Small intestine (tissue), 7 donors: ENCODE results near the gene FAM107B. TPM values are rescaled to one million over a fixed set of nuclear protein-coding genes. Genes with fewer than 3 reads are reported as not detected.

Experiments used
- DNase-seq, 2 donors: peaks; one replicate each; pipeline versions ENCODE4 v3.0.0 to v3.0.0-alpha.2; 2013
- FAIRE-seq: peaks from 2 replicates; lab custom pipeline; 2012; peaks lifted over from hg19 to GRCh38; lab: Jason Lieb, UNC
- H3K27ac ChIP-seq, 3 donors: one replicate each; pipeline ENCODE4 v1.5.1; 2013; ENCODE audit warnings: low read length in 2 of 3, mild to moderate bottlenecking in 2 of 3, control low read depth in 1 of 3, inconsistent platforms in 1 of 3, low read depth in 1 of 3, moderate library complexity in 1 of 3
- H3K27me3 ChIP-seq, 3 donors: one replicate each; pipeline ENCODE4 v1.6.1; 2013; ENCODE audit warnings: low read length in 3 of 3, inconsistent platforms in 1 of 3; ENCODE audit not compliant: control insufficient read depth in 3 of 3, insufficient read depth in 3 of 3
- H3K36me3 ChIP-seq, 3 donors: one replicate each; pipeline ENCODE4 v1.6.1; 2013; ENCODE audit warnings: low read length in 3 of 3, inconsistent platforms in 1 of 3, low read depth in 1 of 3, mild to moderate bottlenecking in 1 of 3, moderate library complexity in 1 of 3; ENCODE audit not compliant: control insufficient read depth in 3 of 3, insufficient read depth in 2 of 3
- H3K4me1 ChIP-seq, 3 donors: one replicate each; pipeline ENCODE4 v1.6.1; 2013; ENCODE audit warnings: low read length in 2 of 3, inconsistent platforms in 1 of 3, low read depth in 1 of 3, mild to moderate bottlenecking in 1 of 3, moderate library complexity in 1 of 3; ENCODE audit not compliant: control insufficient read depth in 3 of 3, insufficient read depth in 2 of 3
- H3K4me3 ChIP-seq, 3 donors: one replicate each; pipeline ENCODE4 v1.5.1; 2013; ENCODE audit warnings: low read length in 3 of 3, control low read depth in 1 of 3, inconsistent platforms in 1 of 3, low read depth in 1 of 3, mild to moderate bottlenecking in 1 of 3, moderate library complexity in 1 of 3
- H3K9me3 ChIP-seq, 2 donors: one replicate each; pipeline ENCODE4 v1.6.1; 2013; ENCODE audit warnings: low read depth in 1 of 2, low read length in 1 of 2; ENCODE audit not compliant: control insufficient read depth in 2 of 2, insufficient read depth in 1 of 2
- WGBS, 3 donors: extraction: QIAGEN DNeasy Blood & Tissue Kit; methylation state at CpG; one replicate each; pipeline ENCODE4 v1.1.7; 2013; 5-methylcytosine and 5-hydroxymethylcytosine counted together
- polyA plus RNA-seq, 4 donors: library from polyadenylated mRNA; stranded (reverse) in 3 of 4; unstranded in 1 of 4; fragments of 200-250 nt in 3 of 4; fragments of 120-200 nt in 1 of 4; gene quantifications; one replicate each; pipeline versions ENCODE4 v1.2.1 to v1.2.3, GENCODE V29; 2013
- donor health status: healthy with polysubstance abuse.
- donor health status: control.
- donor health status: control.
- donor health status: Bipolar disorder and iron deficiency.
- donor health status: healthy.

FAM107B gene
- polyA plus RNA-seq, 4 donors: 33.3 to 50.5 (median 38.7) TPM

GRCh38 chr10:14604181-14605142 is 170.2 kb downstream of the FAM107B start:
- peak overlapping the region; percentile 30 to 73 (median 39) for H3K27ac ChIP-seq
- H3K27me3 ChIP-seq: no peaks in the 10 kb centered on the region
- FAIRE-seq (no peak), DNase-seq (peak; percentile 82 to 85)
- WGBS, 3 donors: 1% methylated on average over 42 to 94 of the region's 94 CpGs
- peaks cover 0 to 16% (median 11%) of the 10 kb centered on the region in 3 donors for H3K4me1 ChIP-seq
- peaks cover 0 to 8% (median 0%) of the 10 kb centered on the region in 3 donors for H3K36me3 ChIP-seq
- peak overlapping the region; percentile 51 to 80 (median 78) for H3K4me3 ChIP-seq
- H3K9me3 ChIP-seq: no peaks in the 10 kb centered on the region

- Histone ChIP-seq H3K4me3 (peak overlapping the region; percentile 44 to 80 (median 78)), H3K27me3 (no peaks in the 10 kb centered on the region), H3K36me3 (peaks cover 0 to 16% (median 0%) of the 10 kb centered on the region in 3 donors), H3K4me1 (peaks cover 0 to 11% (median 9%) of the 10 kb centered on the region in 3 donors), H3K27ac (peak overlapping the region in 2 of 3 donors; percentile 6 to 16), H3K9me3 (no peaks in the 10 kb centered on the region)
- no peak for FAIRE-seq
- WGBS, 3 donors: 0% methylated on average over 16 to 58 of the region's 58 CpGs
- peak; percentile 25 to 56 for DNase-seq
Measured at GRCh38 chr10:14603534-14604102, 171.1 kb downstream of the FAM107B start.

GRCh38 chr10:14602807-14603533 is 171.7 kb downstream of the FAM107B start:
- 13 to 26% (median 13%) methylated on average over 9 of the region's 9 CpGs for WGBS, 3 donors
- Histone ChIP-seq H3K4me3 (peak overlapping the region; percentile 29 to 78 (median 44)), H3K27me3 (no peaks in the 10 kb centered on the region), H3K4me1 (peaks cover 0 to 11% (median 5%) of the 10 kb centered on the region in 3 donors), H3K27ac (peak overlapping the region in 2 of 3 donors; percentile 6 to 16), H3K36me3 (peaks cover 0 to 17% (median 0%) of the 10 kb centered on the region in 3 donors), H3K9me3 (no peaks in the 10 kb centered on the region)
- DNase-seq (peak in 1 of 2 donors; percentile 22), FAIRE-seq (no peak)

- no peak overlapping the region for H3K4me3 ChIP-seq
- H3K27ac ChIP-seq: no peak overlapping the region
- peaks cover 0 to 11% (median 5%) of the 10 kb centered on the region in 3 donors for H3K4me1 ChIP-seq
- DNase-seq: peak; percentile 46 to 70
- H3K9me3 ChIP-seq: no peaks in the 10 kb centered on the region
- WGBS, 3 donors: 23 to 38% (median 28%) methylated on average over 16 of the region's 16 CpGs
- no peak for FAIRE-seq
- H3K36me3 ChIP-seq: peaks cover 0 to 17% (median 0%) of the 10 kb centered on the region in 3 donors
- H3K27me3 ChIP-seq: no peaks in the 10 kb centered on the region
Measured at GRCh38 chr10:14601872-14602725, 172.6 kb downstream of the FAM107B start.

GRCh38 chr10:14601326-14601725 is 173.4 kb downstream of the FAM107B start:
- H3K27me3 ChIP-seq: no peaks in the 10 kb centered on the region
- H3K9me3 ChIP-seq: no peaks in the 10 kb centered on the region
- DNase-seq (no peak), FAIRE-seq (no peak)
- H3K4me3 ChIP-seq: no peak overlapping the region
- WGBS, 3 donors: 72 to 77% (median 75%) methylated on average over 4 of the region's 4 CpGs
- H3K4me1 ChIP-seq: peaks cover 0 to 11% (median 5%) of the 10 kb centered on the region in 3 donors
- H3K36me3 ChIP-seq: peaks cover 0 to 17% (median 0%) of the 10 kb centered on the region in 3 donors
- peak overlapping the region in 2 of 3 donors; percentile 8 for H3K27ac ChIP-seq

DNA sequence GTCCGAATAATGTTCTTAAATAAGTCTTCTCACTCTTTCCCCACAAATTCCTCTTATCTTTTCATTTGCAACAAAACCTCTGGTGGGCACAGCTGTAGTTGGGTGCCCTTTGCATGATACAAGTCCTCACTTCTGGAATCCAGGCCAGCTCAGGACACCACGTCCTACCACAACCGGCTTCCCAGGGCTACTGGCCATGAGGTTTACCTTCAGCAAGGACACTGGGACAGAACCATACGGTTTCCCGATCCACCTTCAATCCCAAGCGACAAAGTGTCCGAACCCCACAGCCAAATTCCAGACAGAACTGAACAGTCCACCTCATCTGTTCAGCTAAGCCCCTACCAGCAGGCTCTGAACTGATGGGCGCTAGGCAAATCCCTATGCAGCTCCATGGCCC is 174.6 kb downstream of the FAM107B start:
- FAIRE-seq (no peak), DNase-seq (no peak)
- no peaks in the 10 kb centered on the region for H3K27me3 ChIP-seq
- no peak overlapping the region for H3K27ac ChIP-seq
- H3K9me3 ChIP-seq: no peaks in the 10 kb centered on the region
- H3K36me3 ChIP-seq: peaks cover 0 to 19% (median 0%) of the 10 kb centered on the region in 3 donors
- WGBS, 3 donors: 90 to 95% (median 94%) methylated on average over 8 of the region's 8 CpGs
- H3K4me1 ChIP-seq: peaks cover 0 to 9% (median 5%) of the 10 kb centered on the region in 3 donors
- no peak overlapping the region for H3K4me3 ChIP-seq

GRCh38 chr10:14598809-14599764 is 175.6 kb downstream of the FAM107B start:
- Histone ChIP-seq H3K27me3 (no peaks in the 10 kb centered on the region), H3K36me3 (peaks cover 0 to 19% (median 0%) of the 10 kb centered on the region in 3 donors), H3K4me3 (no peak overlapping the region), H3K27ac (no peak overlapping the region), H3K4me1 (peaks cover 0 to 10% (median 9%) of the 10 kb centered on the region in 3 donors), H3K9me3 (no peaks in the 10 kb centered on the region)
- DNase-seq: no peak
- WGBS, 3 donors: 81 to 89% (median 86%) methylated on average over 11 of the region's 11 CpGs
- FAIRE-seq: no peak
